ENCODE measurements around the gene MPPED1. TPM values are rescaled to one million over a fixed set of nuclear protein-coding genes. Genes with fewer than 3 reads are reported as not detected.

MPPED1 gene
- polyA plus RNA-seq, 1 of the 3 experiments (the other 2 are of a cell fraction), result 0.03 TPM

DNA sequence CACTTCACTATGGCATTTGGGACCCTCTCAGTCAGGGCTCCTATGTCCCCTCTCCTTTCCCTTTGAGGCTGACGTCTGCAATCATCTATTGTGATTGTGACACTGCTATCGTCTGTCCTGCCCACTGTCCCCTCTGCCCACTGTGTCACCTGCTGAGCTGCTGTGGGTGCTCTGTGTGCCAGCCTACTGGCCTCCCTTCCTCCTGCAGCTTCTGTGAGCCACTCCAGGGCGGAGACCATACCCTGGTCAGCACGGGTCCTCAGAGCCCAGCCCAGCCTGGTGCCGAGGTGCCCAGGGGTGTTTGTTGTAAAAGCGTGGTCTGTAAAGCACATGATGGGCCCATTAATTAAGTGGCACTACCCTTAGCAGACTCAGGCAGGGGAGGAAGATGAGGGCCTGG is 29.4 kb downstream of the MPPED1 start:
- ChIA-PET POLR2A (no interaction called here), CTCF (no interaction called here)
- H3K36me3 ChIP-seq (replicated peaks in 1 of 2; ENCODE audit: control insufficient read depth in 1 of 2, insufficient read depth in 2 of 2, low read length in 1 of 2), result no peaks in the 10 kb centered on the region
- no peaks in the 10 kb centered on the region for H3K9me2 ChIP-seq
- H3F3A ChIP-seq (replicated peaks; ENCODE audit: insufficient read depth), result no peaks in the 10 kb centered on the region
- no peak for DNase-seq
- H3K27me3 ChIP-seq (ENCODE audit: insufficient read depth), result no peaks in the 10 kb centered on the region
- WGBS (ENCODE audit: low lambda C conversion rate), result 80% methylated on average over 1 of the region's 6 CpGs
- H3K79me2 ChIP-seq (ENCODE audit: insufficient read depth), result no peaks in the 10 kb centered on the region
- TF ChIP-seq NRF1 (IDR thresholded peaks at IDR 0.05; ENCODE audit: low read depth, low read length) (no peak), SMC3 (IDR thresholded peaks at IDR 0.05; ENCODE audit: low read depth, low read length) (no peak), SIN3A (IDR thresholded peaks at IDR 0.05; ENCODE audit: borderline replicate concordance, low read depth, low read length) (no peak), POLR2AphosphoS5 (IDR thresholded peaks at IDR 0.05; ENCODE audit: low read depth, low read length) (no peak), MEF2A (IDR thresholded peaks at IDR 0.05; ENCODE audit: borderline replicate concordance, low read depth) (no peak), FOXM1 (IDR thresholded peaks at IDR 0.05; ENCODE audit: low read depth) (no peak), JUND (IDR thresholded peaks at IDR 0.05) (no peak), RCOR1 (IDR thresholded peaks at IDR 0.05; ENCODE audit: low read length) (no peak), TCF12 (IDR thresholded peaks at IDR 0.05) (no peak), CHD2 (IDR thresholded peaks at IDR 0.05; ENCODE audit: low read length, partially characterized antibody) (no peak), TEAD4 (IDR thresholded peaks at IDR 0.05; ENCODE audit: borderline replicate concordance, insufficient read depth) (no peak), ZBTB33 (IDR thresholded peaks at IDR 0.05; ENCODE audit: borderline replicate concordance, low read depth) (no peak)
- TF ChIP-seq, protein P1, sequence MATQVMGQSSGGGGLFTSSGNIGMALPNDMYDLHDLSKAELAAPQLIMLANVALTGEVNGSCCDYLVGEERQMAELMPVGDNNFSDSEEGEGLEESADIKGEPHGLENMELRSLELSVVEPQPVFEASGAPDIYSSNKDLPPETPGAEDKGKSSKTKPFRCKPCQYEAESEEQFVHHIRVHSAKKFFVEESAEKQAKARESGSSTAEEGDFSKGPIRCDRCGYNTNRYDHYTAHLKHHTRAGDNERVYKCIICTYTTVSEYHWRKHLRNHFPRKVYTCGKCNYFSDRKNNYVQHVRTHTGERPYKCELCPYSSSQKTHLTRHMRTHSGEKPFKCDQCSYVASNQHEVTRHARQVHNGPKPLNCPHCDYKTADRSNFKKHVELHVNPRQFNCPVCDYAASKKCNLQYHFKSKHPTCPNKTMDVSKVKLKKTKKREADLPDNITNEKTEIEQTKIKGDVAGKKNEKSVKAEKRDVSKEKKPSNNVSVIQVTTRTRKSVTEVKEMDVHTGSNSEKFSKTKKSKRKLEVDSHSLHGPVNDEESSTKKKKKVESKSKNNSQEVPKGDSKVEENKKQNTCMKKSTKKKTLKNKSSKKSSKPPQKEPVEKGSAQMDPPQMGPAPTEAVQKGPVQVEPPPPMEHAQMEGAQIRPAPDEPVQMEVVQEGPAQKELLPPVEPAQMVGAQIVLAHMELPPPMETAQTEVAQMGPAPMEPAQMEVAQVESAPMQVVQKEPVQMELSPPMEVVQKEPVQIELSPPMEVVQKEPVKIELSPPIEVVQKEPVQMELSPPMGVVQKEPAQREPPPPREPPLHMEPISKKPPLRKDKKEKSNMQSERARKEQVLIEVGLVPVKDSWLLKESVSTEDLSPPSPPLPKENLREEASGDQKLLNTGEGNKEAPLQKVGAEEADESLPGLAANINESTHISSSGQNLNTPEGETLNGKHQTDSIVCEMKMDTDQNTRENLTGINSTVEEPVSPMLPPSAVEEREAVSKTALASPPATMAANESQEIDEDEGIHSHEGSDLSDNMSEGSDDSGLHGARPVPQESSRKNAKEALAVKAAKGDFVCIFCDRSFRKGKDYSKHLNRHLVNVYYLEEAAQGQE (IDR thresholded peaks at IDR 0.05; ENCODE audit: low read depth, low read length), result no peak
- TF ChIP-seq, protein P2, sequence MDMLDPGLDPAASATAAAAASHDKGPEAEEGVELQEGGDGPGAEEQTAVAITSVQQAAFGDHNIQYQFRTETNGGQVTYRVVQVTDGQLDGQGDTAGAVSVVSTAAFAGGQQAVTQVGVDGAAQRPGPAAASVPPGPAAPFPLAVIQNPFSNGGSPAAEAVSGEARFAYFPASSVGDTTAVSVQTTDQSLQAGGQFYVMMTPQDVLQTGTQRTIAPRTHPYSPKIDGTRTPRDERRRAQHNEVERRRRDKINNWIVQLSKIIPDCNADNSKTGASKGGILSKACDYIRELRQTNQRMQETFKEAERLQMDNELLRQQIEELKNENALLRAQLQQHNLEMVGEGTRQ (IDR thresholded peaks at IDR 0.05; ENCODE audit: borderline replicate concordance, low read depth, low read length), result no peak
- TF ChIP-seq, protein P3, sequence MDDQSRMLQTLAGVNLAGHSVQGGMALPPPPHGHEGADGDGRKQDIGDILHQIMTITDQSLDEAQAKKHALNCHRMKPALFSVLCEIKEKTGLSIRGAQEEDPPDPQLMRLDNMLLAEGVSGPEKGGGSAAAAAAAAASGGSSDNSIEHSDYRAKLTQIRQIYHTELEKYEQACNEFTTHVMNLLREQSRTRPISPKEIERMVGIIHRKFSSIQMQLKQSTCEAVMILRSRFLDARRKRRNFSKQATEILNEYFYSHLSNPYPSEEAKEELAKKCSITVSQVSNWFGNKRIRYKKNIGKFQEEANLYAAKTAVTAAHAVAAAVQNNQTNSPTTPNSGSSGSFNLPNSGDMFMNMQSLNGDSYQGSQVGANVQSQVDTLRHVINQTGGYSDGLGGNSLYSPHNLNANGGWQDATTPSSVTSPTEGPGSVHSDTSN (IDR thresholded peaks at IDR 0.05), result no peak
- TF ChIP-seq, protein P4, sequence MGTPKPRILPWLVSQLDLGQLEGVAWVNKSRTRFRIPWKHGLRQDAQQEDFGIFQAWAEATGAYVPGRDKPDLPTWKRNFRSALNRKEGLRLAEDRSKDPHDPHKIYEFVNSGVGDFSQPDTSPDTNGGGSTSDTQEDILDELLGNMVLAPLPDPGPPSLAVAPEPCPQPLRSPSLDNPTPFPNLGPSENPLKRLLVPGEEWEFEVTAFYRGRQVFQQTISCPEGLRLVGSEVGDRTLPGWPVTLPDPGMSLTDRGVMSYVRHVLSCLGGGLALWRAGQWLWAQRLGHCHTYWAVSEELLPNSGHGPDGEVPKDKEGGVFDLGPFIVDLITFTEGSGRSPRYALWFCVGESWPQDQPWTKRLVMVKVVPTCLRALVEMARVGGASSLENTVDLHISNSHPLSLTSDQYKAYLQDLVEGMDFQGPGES (IDR thresholded peaks at IDR 0.05; ENCODE audit: low read depth, low read length), result no peak
- H3K4me1 ChIP-seq (ENCODE audit: control insufficient read depth in 1 of 2, insufficient read depth in 2 of 2, low read depth in 1 of 2, low read length in 1 of 2), result no peaks in the 10 kb centered on the region; a peak in 1 of 4 replicates
- H3K9ac ChIP-seq, result no peak overlapping the region
- no peaks in the 10 kb centered on the region for H3K9me3 ChIP-seq
- no peak overlapping the region for H3K4me3 ChIP-seq (ENCODE audit: low read depth in 2 of 2, low read length in 1 of 2)
- no peak overlapping the region for H3K27ac ChIP-seq (ENCODE audit: low read depth in 2 of 2, low read length in 1 of 2)
- H3K4me2 ChIP-seq, result no peak overlapping the region
- no peaks in the 10 kb centered on the region for H4K20me1 ChIP-seq (ENCODE audit: insufficient read depth)
- no peak overlapping the region for H2AFZ ChIP-seq (ENCODE audit: low read depth)
